GM21825 (cell line): ENCODE measurements around the gene PARVB.
"Not testable (repeated sequence)": the region's sequence is repeated elsewhere in the genome, so short reads cannot be mapped to it uniquely, and the experiment has no call there.

ENCODE experiments used
- ATAC-seq: cut with Tn5 transposase; IDR thresholded peaks from one replicate; pipeline ENCODE4 v1.9.1; 2021; ENCODE audit warnings: mild to moderate bottlenecking, moderate library complexity; ENCODE audit not compliant: unreplicated experiment

The PARVB gene

DNA sequence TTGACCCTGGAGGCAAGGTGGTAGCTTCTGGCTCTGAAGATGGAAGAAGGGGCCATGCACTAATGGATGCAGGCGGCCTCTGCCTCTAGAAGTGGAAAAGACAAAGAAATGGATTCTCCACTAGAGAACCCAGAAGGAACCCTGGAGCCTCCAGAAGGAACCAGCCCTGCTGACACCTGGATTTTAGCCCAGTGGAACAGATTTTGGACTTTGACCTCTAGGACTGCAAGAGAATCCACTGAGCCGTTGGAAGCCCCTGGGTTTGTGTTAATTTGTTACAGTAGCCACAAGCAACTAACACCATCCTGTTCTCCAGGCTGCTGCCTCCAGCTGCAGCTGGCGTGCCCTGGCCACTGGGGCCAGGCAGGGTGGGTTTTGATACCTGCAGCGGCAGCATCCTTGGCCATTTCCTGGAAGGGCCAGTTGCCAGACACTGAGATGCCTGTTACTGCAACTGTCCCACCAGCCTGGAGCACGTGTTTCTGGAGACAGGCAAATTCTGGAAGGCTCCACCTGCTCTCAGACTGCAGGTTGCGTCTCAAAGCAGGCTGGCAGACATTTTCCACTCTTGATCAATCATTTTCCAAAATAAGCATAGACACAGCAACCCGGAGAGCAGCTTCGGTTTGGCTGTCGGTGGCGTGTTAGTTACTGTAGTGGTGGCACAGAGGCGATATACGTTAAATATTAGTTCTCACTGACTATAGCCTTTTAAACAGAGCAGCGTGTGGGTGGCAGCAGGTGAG is 79.8 kb downstream of the PARVB start:
- ATAC-seq = no peak

DNA sequence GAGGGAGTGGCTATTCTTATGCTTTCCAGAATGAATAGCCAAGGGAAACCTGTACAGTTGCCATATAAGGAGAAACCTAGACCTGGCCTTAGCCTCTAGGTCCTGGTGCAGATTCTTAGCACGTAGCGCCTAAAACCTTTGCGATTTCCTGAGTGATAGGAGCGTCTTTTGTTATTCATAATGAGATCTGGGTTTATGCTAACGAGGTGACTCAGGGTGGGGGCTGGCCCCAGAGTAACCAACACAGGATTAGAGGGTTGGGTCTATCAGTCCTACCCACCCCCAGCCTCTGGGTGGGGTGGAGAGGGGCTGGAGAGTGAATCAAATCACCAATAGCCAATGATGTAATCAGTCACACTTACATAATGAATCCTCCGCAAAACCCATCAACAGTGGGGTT is 83.2 kb downstream of the PARVB start:
- ATAC-seq = no peak

DNA sequence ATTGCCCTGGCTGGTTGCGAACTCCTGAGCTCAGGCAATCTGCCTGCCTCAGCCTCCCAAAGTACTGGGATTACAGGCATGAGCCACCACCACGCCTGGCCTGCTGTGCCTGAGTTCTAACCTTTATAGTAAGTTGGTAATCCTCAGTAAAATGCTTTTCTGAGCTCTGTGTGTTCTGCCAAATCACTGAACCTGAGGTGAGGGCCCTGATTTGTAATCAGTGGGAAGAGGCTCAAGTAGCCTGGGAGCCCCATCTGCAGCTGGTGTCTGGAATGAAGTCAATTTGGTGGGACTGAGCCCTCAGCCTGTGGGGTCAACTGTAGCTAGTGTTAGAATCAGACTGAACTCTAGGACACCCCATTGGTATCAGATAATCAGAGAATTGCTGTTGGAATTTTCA is 84.0 kb downstream of the PARVB start:
- ATAC-seq = no peak

DNA sequence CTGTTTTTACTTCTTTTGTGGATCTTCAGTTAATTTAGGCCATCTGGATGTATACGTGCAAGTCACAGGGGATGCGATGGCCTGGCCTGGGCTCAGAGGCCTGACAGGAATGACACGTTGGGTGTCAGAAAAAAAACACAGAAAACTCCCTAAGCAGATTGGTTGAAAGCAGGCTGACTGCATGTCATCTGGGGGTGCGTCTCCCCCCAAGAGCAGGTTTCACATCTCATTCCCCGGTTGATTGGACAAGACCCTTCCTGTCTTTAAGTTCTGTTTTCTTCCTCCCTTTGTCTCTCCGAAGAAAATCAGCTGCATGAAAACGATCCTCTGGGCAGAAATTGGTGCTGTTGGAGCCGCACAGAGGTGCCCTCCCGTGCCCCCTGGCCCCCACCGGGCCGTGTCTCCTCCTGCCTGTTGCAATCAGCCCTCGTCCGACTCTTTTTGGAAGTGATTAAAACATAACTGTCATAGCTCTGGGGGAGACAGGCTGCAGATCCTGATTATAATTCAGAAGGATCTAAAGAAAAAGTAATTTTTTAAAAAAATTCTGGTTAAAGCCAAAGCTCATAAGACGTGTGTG is 84.8 kb downstream of the PARVB start:
- no peak for ATAC-seq

DNA sequence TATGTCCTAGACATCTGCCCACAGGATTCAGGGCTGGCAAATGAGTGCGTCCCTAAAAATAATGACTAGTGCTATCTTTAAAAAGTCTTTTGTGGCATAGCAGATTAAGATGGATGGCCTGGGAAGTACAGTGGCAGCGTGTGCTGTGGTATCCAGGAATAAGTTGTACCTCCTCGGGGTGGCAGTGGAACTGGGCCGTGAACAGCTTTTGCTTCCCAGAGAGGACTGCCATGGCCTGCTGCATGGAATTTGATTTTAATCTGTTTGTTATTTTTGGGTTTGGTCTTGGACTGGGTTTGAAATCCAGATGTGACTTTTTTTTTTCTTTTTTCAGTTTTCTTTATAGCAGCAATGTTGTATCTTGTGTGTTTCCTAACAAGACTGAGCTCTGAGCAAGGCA is 85.3 kb downstream of the PARVB start:
- ATAC-seq = no peak

DNA sequence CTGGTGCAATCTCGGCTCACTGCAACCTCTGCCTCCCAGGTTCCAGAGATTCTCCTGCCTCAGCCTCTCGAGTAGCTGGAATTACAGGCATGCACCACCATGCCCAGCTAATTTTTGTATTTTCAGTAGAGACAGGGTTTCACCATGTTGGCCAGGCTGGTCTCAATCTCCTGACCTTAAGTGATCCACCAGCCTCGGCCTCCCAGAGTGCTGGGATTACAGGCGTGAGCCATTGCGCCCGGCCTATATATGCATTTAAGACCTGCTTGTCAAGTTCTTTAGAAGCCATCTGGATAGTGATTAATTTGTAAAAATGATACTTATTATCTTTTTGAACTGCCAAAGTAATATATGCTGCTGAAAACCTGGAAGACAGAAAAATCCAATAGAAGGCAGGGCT is 86.6 kb downstream of the PARVB start:
- ATAC-seq = not testable (repeated sequence)

DNA sequence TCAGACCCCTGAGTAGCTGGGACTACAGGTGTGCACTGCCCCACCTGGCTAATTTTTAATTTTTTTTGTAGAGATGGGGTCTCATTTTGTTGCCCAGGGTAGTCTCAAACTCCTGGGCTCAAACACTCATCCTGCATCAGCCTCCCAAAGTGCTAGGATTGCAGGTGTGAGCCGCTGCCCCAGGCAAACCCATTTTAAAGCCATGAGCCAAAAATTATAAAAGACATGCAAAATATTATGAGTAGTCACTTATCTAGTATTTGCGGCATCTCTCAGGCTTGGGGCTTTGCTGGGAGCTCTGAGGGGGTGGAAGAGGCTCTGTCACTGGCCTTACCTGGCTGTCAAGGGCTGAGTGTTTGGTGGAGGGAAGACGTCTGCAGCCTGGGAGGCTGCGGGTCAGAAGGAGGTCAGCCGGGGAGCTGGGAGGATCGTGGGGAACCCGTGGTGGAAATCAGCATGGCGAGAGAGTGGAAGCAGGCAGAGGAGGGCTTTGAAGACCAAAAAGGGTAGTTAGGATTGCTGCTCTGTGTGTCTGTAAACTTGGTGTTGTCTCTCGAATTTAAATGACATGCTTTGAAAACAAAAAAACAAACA is 87.6 kb downstream of the PARVB start:
- no peak for ATAC-seq

DNA sequence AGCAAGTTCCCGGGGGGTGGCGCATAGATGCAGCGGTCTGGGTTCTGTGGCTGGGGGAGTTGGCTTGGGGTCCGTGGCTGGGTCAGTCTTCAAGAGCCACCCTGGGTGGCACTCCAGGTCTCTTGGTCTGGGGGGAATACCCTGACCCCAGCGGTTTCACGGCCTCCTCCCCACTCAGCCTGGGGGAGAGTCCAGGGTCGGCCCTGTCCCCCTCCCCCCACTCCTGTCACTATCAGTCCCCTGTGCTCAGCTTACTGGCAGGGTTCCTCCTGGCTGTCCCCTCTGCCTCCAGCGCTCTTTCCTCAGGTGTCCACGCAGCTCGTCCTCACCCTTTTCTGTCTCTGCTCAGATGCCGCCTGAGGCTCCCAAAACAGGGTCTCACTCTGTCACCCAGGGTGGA is 88.1 kb downstream of the PARVB start:
- ATAC-seq = no peak

DNA sequence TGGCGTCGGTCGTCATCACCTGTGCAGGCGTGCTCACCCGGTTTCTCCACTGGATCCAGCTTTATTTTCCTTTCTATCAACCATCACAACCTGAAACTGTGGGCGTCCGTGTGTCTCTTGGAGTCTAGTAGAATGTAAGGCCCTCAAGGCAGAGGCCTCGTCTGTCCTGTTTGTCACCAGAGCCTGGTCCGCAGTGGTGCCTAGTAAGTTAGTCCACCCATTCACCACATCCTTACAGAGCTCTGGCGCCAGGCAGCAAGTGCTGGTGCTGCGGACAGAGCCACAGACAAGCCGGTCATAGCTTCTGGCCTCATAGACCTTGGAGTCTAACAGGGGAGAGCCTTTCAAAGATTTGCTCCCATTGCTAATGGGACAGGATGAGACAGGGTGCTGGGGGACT is 92.2 kb downstream of the PARVB start:
- ATAC-seq = no peak

DNA sequence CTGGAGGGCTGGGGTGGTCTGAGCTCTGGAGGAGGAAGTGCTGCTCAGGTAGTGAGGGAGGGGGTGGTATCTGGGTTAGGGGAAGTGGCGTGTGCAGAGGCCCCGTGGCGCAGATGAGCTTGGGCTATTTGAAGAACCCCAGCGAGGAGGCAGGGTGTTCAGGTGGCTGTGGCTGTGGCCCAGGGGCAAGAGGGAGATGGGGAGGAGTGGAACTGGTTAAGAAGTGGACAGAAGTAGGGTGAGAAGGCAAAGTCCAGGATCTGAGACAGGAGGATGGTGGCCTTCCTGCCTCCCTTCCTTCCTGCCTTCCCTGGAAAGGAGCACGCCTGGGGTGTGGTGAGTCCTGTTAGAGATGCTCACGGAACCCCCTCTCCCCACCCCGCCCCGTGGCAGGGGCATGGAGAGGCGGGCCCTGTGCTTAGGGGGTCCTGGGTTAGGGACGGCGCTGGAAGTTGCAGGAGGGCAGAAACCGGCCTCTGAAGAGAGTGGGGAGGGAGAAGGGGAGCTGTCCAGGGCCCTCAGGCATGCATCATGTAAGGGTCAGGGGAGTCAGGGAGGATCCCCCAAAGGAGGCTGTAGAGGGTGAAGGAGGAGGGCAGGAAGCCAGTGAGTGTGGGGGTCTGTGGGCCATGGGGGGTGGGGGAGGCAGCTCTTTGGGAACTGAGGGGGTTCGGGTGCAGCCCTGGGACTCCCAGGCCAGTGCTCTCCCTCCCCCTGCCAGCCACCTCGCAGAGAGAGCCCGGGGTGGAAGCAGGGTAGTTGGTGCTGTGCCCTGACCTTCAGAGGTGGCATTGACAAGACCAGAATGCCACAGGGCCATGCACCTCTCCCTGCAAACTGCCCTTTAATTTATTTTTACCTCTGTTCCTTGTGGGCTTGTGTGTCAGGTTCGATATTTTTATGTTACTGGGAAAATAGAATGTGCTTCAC is 92.9 kb downstream of the PARVB start:
- no peak for ATAC-seq

DNA sequence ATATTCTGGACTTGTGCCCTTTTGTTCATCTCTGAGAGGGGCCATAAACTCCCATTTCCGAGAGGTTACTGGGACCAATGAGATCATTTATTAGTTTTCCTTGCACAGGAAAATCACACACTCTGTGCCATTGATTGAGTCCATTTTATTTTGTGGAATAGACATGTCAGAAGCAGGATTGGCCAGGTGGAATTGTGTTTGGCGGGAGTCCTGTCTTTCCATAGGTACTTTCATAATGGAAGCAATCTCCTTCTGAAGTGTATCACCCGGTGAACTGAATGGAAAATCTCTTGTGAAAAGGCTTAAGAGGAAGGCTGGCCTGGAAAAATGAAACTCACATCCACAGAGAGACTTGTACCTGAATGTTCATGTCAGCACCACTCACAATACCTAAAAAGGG is 93.6 kb downstream of the PARVB start:
- ATAC-seq = no peak

DNA sequence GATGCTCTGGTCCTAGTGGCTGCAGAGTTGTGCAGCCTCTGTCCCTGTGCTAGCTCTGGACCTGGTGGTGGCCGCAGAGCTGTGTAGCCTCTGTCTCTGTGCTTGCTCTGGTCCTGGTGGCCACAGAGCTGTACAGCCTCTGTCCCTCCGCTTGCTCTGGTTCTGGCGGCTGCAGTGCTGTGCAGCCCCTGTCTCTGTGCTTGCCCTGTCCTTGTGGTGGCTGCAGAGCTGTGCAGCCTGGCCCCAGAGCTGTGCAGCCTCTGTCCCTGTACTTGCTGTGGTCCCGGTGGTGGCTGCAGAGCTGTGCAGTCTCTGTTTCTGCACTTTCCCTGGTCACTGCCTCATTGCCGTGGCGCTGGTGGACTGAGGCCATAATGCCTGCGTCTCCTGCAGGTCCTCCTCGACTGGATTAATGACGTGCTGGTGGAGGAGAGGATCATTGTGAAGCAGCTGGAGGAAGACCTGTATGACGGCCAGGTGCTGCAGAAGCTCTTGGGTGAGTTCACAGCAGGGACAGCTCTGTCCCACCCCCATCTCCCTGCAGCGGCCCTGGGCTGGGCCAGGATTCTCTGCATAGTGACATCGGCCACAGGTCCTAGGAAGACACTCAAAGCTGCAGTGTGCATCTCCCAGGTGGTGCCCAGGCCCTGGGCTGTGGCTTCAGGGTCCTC is 94.7 kb downstream of the PARVB start:
- no peak for ATAC-seq

DNA sequence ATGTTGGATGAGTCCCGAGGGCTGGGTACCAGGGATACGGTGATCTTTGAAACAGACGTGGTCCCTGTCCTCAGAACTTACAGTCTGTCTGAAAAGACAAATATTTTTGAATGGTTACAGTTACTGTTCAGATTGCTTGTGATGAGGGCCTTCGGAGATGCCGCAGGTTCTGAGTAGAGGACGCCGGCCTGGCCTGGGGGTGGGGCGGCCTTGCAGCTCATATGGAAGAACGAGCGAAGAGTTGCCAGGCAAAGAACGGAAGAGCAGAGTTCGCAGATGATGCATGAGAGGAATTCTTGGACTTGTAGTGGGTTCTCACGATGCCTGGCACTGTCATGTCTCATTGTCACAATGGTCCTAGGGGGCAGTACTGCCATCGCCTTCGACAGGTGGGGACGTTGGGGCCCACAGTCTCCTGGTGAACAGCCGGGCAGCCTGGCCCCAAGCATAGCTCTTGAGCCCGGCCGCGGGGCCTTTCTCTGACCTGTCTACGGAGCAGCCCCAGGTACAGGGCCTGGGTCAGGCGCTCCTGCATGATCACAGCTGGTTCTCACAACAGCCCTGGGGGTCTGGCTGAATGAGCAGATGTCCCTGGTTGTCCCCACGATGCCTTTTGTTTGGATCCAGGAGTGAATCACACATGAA is 95.7 kb downstream of the PARVB start:
- no peak for ATAC-seq

DNA sequence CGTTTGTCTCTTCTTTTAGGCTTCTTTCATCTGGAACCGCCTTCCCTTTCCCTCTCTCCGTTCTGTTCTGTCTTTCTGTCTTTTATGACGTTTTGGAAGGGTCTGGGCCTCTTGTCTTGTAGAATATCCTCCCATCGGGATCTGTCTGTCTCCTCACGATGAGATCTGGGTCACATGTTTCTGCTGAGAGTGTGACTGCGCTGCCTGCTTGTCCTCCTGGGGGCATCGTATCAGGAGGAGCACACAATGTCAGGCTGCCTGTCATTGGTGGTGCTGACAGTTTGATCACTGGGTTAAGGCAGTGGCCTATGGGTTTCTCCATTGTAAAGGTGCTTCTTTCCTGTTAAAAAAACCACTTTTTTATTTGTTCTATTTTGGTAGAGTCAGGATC is 96.2 kb downstream of the PARVB start:
- ATAC-seq = no peak

DNA sequence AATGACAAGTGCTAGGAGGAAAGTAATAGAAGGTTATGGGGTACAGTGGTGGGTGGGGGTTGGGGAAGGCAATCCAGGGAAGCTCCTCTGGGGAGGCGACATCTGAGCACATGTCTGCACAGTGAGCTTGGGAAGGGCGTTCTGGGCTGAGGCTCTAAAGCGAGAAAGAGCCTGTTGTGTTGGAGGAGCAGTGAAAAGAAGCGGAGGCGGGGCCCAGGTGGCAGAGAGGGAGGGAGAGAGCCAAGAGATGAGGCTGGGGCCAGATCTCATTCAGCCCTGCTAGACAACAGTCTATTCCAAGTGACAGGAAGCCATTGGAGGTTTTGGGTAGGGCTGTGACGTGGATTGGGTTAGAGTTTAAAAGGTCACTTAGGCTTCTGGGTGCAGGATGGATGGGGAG is 101.3 kb downstream of the PARVB start:
- no peak for ATAC-seq

DNA sequence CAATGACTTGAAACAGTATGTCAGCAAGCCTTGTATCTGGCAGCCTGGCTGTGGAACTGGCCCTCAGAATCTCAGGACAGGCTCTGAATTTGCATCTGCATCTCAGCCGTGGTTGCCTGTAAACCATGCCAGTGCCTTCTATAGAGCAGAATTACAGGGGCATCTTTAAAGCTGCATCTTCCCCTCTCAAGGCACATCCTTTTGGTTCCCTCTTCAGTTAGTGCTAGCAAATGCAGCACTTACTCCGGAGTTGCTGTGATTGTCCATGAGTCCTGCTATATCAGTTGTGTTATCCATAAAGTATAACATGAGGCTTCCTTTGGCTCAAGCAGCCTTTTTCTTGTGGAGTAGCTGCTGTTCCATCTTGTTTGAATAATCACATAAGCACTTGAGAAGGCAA is 102.7 kb downstream of the PARVB start:
- ATAC-seq = no peak

DNA sequence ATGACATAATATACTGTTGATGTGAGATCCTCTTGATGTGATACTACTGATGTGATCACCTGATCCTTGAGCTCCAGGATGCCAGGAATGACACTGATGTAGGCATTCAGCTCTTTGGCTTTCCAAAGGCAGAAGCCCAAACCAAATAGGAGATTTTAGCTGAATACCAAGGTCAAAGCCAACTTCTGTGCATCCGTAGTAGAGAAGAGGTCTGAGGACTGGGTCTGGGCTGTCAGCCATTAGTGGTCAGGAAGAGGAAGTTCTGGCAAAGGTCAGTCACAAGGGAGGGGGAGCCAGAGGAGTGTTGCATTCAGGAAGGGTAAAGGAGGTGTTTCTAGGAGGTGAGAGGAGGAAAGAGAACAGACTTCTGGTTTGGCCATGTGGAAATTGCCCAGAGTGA is 103.3 kb downstream of the PARVB start:
- no peak for ATAC-seq

DNA sequence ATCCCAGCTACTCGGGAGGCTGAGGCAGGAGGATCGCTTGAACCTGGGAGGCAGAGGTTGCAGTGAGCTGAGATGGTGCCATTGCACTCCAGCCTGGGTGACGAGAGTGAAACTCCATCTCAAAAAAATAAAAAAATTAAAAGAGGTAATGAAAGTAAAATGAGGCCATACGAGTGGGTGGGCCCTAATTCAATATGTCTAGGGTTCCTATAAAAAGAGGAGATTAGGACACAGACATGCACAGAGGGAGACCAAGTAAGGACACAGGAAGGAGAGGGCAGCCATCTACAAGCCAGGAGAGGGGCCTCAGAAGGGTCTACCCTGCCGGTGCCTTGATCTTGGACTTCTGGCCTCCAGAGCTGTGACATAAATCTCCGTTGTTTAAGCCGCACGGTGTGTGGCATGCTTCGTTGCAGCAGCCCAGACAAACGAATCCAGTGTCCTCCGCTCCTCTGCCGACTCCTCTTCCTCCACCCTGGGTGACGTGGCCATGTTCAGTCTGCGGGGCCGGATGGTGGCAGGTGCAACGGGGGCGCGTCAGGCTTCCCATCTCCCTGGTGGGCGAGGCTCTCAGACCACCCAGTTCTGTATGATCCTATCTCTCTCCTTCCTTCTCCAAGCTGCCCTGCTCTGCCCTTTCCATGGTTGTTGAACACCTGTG is 105.0 kb downstream of the PARVB start:
- no peak for ATAC-seq

DNA sequence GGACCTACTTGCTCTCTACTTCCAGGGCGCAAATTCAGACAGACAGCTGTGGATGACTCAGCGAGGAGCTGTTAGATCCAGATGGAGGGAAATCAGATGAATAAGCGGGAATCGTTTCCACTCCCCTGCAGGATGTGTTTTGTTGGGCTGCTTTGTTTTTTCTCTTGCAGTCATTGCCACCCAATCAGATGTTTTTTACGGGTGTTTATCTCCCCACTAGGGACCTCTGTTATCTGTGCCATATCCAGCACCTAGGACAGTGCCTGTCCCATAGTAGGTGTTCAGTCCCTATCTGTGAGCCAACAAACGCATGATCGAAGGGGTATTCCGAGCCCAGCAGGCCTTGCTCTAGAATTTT is 105.5 kb downstream of the PARVB start:
- ATAC-seq = no peak

DNA sequence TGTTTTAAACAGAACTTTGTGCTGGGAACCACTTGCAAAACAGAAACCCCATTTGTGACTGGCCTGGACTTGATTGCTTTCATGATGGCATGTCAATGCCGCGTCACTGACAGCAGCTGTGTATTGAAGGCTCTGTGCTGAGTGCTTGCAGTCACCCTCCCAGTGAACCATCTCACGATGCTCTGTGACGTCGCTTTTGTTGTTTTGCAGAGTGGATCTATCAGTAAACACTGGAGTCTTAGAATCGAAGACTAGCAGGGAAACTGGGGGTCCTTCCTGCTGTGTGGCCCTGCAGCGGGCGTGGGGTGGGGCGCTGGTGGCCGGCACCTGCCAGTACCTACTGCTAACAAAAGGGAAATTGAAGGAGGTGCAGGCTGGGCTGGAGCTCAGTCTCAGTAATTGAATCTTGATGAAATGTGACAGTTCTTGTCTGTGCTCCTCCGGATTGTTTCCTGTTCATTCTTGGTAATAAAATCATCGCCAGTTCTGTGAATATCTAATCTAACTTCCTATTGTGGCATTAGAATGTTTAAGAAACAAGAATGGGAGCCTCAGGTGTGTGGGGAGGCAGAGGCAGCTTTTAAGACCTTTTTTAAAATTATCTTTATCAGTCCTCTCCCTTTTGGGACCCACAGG is 106.1 kb downstream of the PARVB start:
- ATAC-seq = no peak
